ENCODE results near the gene TLE3. TPM values are rescaled to one million over a fixed set of nuclear protein-coding genes. Genes with fewer than 3 reads are reported as not detected.

TLE3 gene
- polyA plus RNA-seq, 2 of the 4 experiments (the other 2 are of a cell fraction) = 4.6 to 5.3 TPM

DNA sequence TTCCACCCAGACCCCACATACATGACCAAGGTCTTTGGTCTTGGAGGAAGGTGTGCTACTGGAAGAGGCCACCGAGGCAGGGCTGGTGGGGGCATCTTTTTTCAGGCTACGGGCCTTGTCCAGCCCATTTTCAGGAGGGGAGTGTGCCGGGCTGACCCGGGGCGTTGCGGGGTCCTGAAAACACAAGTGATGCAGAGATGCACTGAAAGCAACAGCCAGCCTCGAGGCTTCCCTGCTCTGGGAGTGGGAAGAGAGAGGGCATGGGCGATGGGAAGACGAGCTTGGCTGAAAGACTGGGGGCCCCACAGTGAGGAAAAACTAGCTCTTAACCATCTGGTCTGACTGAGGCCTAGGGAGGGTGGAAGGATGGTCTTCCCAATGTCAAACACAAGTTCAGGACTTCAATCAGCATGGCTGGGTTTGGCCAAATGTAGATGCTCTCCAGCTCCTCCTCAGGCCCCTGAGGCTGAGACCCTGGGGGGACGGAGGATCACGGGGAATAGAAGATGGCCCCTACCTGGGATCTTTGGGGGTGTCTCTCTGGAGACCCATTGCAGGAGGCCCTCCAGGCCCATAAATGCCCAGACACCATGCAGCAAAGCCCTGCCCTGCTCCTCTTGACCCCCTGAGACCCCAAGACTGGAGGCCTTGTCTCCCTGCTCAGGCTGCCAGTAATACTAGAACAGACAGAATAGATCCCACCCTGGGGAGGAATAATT is 38.9 kb downstream of the TLE3 start:
- 93% methylated on average over 11 of the region's 11 CpGs for WGBS (ENCODE audit: missing lambda C conversion rate)
- FAIRE-seq (no peak), DNase-seq (ENCODE audit: low read depth in 1 of 2, low spot score in 1 of 2) (no peak), ATAC-seq (no peak)
- ChIA-PET CTCF (interaction anchor here (0.7 to 2.5 kb wide), 4 partner anchors 8 to 75 kb away, joined by 3 to 10 read pairs (median 3); no protein-coding TSS in a partner anchor), POLR2A (no interaction called here)
- no peaks in the 10 kb centered on the region for H3K4me1 ChIP-seq
- TF ChIP-seq POLR2AphosphoS2 (conservative IDR thresholded peaks at IDR 0.05; ENCODE audit: low read length) (no peak), RFX5 (IDR thresholded peaks at IDR 0.05) (no peak), HOXB13 (CRISPR knock-in tag; IDR thresholded peaks at IDR 0.05; ENCODE audit: low read depth) (no peak), ESRRA (IDR thresholded peaks at IDR 0.05; ENCODE audit: borderline replicate concordance, low read length) (no peak), MAFK (IDR thresholded peaks at IDR 0.05; ENCODE audit: partially characterized antibody) (no peak), MYC (IDR thresholded peaks at IDR 0.05; ENCODE audit: borderline replicate concordance, low read length) (no peak), TP53 (CRISPR knock-in tag; IDR thresholded peaks at IDR 0.05) (no peak), NPAS2 (CRISPR knock-in tag; IDR thresholded peaks at IDR 0.05; ENCODE audit: borderline replicate concordance) (no peak), ZC3H11A (IDR thresholded peaks at IDR 0.05) (no peak), HEYL (CRISPR knock-in tag; IDR thresholded peaks at IDR 0.05) (no peak), CHD4 (IDR thresholded peaks at IDR 0.05; ENCODE audit: borderline replicate concordance) (no peak), HOXA7 (CRISPR knock-in tag; IDR thresholded peaks at IDR 0.05) (no peak)
- TF ChIP-seq, protein P1, sequence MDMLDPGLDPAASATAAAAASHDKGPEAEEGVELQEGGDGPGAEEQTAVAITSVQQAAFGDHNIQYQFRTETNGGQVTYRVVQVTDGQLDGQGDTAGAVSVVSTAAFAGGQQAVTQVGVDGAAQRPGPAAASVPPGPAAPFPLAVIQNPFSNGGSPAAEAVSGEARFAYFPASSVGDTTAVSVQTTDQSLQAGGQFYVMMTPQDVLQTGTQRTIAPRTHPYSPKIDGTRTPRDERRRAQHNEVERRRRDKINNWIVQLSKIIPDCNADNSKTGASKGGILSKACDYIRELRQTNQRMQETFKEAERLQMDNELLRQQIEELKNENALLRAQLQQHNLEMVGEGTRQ (IDR thresholded peaks at IDR 0.05) = no peak
- no peak overlapping the region for H3K4me3 ChIP-seq
- no peaks in the 10 kb centered on the region for H3K9me3 ChIP-seq
- no peak overlapping the region for H3K27ac ChIP-seq
- H3K4me2 ChIP-seq = no peak overlapping the region

DNA sequence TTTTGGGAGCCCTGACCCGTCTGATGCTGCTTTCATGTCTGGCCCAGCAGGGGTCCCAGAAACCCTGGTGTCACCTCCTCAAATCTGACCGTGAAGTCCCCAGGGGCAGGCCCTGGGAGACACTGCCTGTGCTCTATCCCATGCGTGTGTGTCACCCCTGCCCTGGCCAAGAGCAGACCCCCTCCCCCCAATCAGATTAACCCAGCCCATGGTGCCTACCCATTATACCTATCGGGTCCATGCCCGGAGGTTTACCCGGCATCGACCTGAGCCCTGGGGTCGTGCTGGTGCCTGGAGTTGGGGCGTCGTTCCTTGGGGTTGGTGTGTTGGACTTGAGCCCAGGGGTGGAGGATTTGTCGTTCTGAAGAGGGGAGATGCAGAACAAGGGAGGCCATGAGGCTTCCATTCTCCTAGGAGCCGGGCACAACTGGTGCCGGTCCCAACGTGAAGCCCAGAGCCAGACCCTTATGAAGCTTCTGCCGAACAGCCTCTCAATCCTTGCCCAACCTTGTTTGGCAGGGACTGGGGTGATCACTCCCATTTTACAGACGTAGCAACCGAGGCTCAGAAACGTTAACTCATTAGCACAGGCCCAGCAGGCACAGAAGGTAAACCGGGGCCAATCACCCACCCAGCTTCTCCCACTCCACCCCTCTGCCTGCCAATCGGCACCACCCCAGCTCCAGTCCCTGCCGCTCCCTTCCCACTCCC is 39.6 kb downstream of the TLE3 start:
- no peak for ATAC-seq
- ChIA-PET POLR2A (no interaction called here), CTCF (interaction anchor here (0.7 to 2.5 kb wide), 4 partner anchors 9 to 75 kb away, joined by 3 to 10 read pairs (median 3); no protein-coding TSS in a partner anchor)
- Histone ChIP-seq H3K4me3 (no peak overlapping the region), H3K27ac (no peak overlapping the region), H3K4me2 (no peak overlapping the region), H3K4me1 (no peaks in the 10 kb centered on the region), H3K9me3 (no peaks in the 10 kb centered on the region)
- DNase-seq (ENCODE audit: low read depth in 1 of 2, low spot score in 1 of 2) = no peak
- FAIRE-seq = no peak
- 94% methylated on average over 19 of the region's 21 CpGs for WGBS (ENCODE audit: missing lambda C conversion rate)
- TF ChIP-seq ZFP36 (IDR thresholded peaks at IDR 0.05; ENCODE audit: borderline replicate concordance, partially characterized antibody) = no peak
- TF ChIP-seq GATA3 (IDR thresholded peaks at IDR 0.05; ENCODE audit: borderline replicate concordance) = no peak
- no peak for TF ChIP-seq FOSL2 (IDR thresholded peaks at IDR 0.05)
- TF ChIP-seq FOSL2 (CRISPR knock-in tag; IDR thresholded peaks at IDR 0.05) = no peak
- no peak for TF ChIP-seq CHD4 (IDR thresholded peaks at IDR 0.05; ENCODE audit: borderline replicate concordance)
- TF ChIP-seq RCOR1 (IDR thresholded peaks at IDR 0.05; ENCODE audit: low read depth, low read length) = no peak
- no peak for TF ChIP-seq CEBPB (IDR thresholded peaks at IDR 0.05)
- TF ChIP-seq, protein P2, sequence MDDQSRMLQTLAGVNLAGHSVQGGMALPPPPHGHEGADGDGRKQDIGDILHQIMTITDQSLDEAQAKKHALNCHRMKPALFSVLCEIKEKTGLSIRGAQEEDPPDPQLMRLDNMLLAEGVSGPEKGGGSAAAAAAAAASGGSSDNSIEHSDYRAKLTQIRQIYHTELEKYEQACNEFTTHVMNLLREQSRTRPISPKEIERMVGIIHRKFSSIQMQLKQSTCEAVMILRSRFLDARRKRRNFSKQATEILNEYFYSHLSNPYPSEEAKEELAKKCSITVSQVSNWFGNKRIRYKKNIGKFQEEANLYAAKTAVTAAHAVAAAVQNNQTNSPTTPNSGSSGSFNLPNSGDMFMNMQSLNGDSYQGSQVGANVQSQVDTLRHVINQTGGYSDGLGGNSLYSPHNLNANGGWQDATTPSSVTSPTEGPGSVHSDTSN (IDR thresholded peaks at IDR 0.05) = no peak
- TF ChIP-seq ZNF302 (CRISPR knock-in tag; IDR thresholded peaks at IDR 0.05) = no peak
- TF ChIP-seq FOSB (CRISPR knock-in tag; IDR thresholded peaks at IDR 0.05) = no peak
- TF ChIP-seq, protein P3, sequence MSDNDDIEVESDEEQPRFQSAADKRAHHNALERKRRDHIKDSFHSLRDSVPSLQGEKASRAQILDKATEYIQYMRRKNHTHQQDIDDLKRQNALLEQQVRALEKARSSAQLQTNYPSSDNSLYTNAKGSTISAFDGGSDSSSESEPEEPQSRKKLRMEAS (IDR thresholded peaks at IDR 0.05) = no peak

Measured in A549 (cell line).